K562 (cell line): ENCODE data around the gene TM4SF20. TPM values are rescaled to one million over a fixed set of nuclear protein-coding genes. Genes with fewer than 3 reads are reported as not detected.

ENCODE experiments used
- ARID2 ChIP-seq: fragments of 450-650 bp; IDR thresholded peaks from 2 replicates; pipeline ENCODE4 v1.6.1; 2017; ENCODE audit warnings: antibody characterized with exemption, mild to moderate bottlenecking
- E2F3 ChIP-seq: fragments of 250-450 bp; sonication (Bioruptor Pico); IDR thresholded peaks from 2 replicates; pipeline ENCODE4 v1.4.0; 2020; ENCODE audit warnings: mild to moderate bottlenecking
- ILF3 ChIP-seq: fragments of 450-650 bp; IDR thresholded peaks from 2 replicates; pipeline ENCODE4 v1.6.1; 2018; ENCODE audit warnings: antibody characterized with exemption, mild to moderate bottlenecking, moderate library complexity, borderline replicate concordance
- KHSRP ChIP-seq: fragments of 450-650 bp; IDR thresholded peaks from 2 replicates; pipeline ENCODE4 v1.6.1; 2017
- NFE2 ChIP-seq: IDR thresholded peaks from 2 replicates; pipeline ENCODE4 v1.6.1; 2014; ENCODE audit warnings: antibody characterized with exemption, low read depth
- NR2C2 ChIP-seq, 2 experiments: fragments of 200-800 bp in 1 of 2; sonication (Bioruptor generic) in 1 of 2; sonication (generic) in 1 of 2; formaldehyde crosslinking in 1 of 2; IDR thresholded peaks; 2 replicates each; pipeline versions ENCODE4 v1.6.1 to v1.8.0; 2016 to 2022; ENCODE audit warnings: mild to moderate bottlenecking in 1 of 2, missing compliant biosample characterization in 1 of 2, missing genetic modification characterization in 1 of 2, missing genetic modification reagents in 1 of 2
- SRSF1 ChIP-seq: fragments of 200-400 bp; formaldehyde crosslinking; IDR thresholded peaks from 2 replicates; pipeline ENCODE4 v1.6.1; 2017; ENCODE audit warnings: mild to moderate bottlenecking, low read depth, low read length, moderate library complexity
- TAF1 ChIP-seq: IDR thresholded peaks from 2 replicates; pipeline ENCODE4 v1.6.1; 2011; ENCODE audit warnings: mild to moderate bottlenecking, low read length, moderate library complexity; ENCODE audit not compliant: insufficient read depth, control insufficient read depth, severe bottlenecking; ENCODE audit errors: extremely low read depth
- TAF15 ChIP-seq: fragments of 200-400 bp; formaldehyde crosslinking; IDR thresholded peaks from 2 replicates; pipeline ENCODE4 v1.6.1; 2017; ENCODE audit warnings: mild to moderate bottlenecking, low read depth, low read length, moderate library complexity
- ZNF551 ChIP-seq: fragments of 250-450 bp; sonication (Bioruptor Pico); IDR thresholded peaks from 2 replicates; pipeline ENCODE4 v1.5.0; 2021; ENCODE audit warnings: mild to moderate bottlenecking, moderate library complexity
- ZSCAN32 ChIP-seq: fragments of 450-650 bp; formaldehyde crosslinking; IDR thresholded peaks from 2 replicates; pipeline ENCODE4 v1.4.0; 2020; ENCODE audit warnings: mild to moderate bottlenecking, moderate library complexity
- polyA plus RNA-seq, 8 experiments: library from polyadenylated mRNA; depleted of rRNA in 4 of 8; stranded (reverse) in 5 of 8; unstranded in 3 of 8; fragments of >200 nt; fragmentation: Nextera tagmentation in 2 of 8; fragmentation: Illumina TruSeq in 1 of 8; extraction: Ambion mirVana in 2 of 8; extraction: Trizol in 1 of 8; gene quantifications; 2 replicates each; pipeline versions ENCODE4 v1.2.1 to v1.2.3, GENCODE V29; 2011 to 2014; ENCODE audit warnings: inconsistent platforms in 1 of 8, missing spikeins in 1 of 8
- total RNA-seq, 7 experiments: library from RNA; depleted of rRNA in 6 of 7; stranded (reverse); fragments of >200 nt in 6 of 7; fragmentation: Illumina TruSeq in 2 of 7; extraction: Trizol in 2 of 7; gene quantifications; 2 replicates each; pipeline versions ENCODE4 v1.2.1 to v1.2.3, GENCODE V29; 2011 to 2021; ENCODE audit warnings: low replicate concordance in 1 of 7
- TF ChIP-seq, protein P1 (sequence below): fragments of 250-450 bp; sonication (Bioruptor Pico); IDR thresholded peaks from 2 replicates; pipeline ENCODE4 v1.8.0; 2021; ENCODE audit warnings: mild to moderate bottlenecking, moderate library complexity
- TF ChIP-seq, protein P2 (sequence below): fragments of 450-650 bp; IDR thresholded peaks from 2 replicates; pipeline ENCODE4 v1.6.1; 2016; ENCODE audit warnings: low read depth, mild to moderate bottlenecking, moderate library complexity
- TF ChIP-seq, protein P3 (sequence below): fragments of 150-350 bp; IDR thresholded peaks from 2 replicates; pipeline ENCODE4 v1.6.1; 2014; ENCODE audit warnings: low read depth, mild to moderate bottlenecking, low read length, borderline replicate concordance
- TF ChIP-seq, protein P4 (sequence below): fragments of 450-650 bp; IDR thresholded peaks from 2 replicates; pipeline ENCODE4 v1.6.1; 2017; ENCODE audit warnings: antibody characterized with exemption
- TF ChIP-seq, protein P5 (sequence below): fragments of 250-450 bp; sonication (Bioruptor Pico); IDR thresholded peaks from 2 replicates; pipeline ENCODE4 v1.5.0; 2021
- TF ChIP-seq, protein P6 (sequence below): fragments of 250-450 bp; sonication (Bioruptor Pico); IDR thresholded peaks from 2 replicates; pipeline ENCODE4 v1.4.0; 2020; ENCODE audit warnings: mild to moderate bottlenecking, moderate library complexity

The TM4SF20 gene
- total and polyA plus RNA-seq, 9 of the 15 experiments (the other 6 are each of a cell fraction or from before 2014, with no cell fraction given) = not detected

DNA sequence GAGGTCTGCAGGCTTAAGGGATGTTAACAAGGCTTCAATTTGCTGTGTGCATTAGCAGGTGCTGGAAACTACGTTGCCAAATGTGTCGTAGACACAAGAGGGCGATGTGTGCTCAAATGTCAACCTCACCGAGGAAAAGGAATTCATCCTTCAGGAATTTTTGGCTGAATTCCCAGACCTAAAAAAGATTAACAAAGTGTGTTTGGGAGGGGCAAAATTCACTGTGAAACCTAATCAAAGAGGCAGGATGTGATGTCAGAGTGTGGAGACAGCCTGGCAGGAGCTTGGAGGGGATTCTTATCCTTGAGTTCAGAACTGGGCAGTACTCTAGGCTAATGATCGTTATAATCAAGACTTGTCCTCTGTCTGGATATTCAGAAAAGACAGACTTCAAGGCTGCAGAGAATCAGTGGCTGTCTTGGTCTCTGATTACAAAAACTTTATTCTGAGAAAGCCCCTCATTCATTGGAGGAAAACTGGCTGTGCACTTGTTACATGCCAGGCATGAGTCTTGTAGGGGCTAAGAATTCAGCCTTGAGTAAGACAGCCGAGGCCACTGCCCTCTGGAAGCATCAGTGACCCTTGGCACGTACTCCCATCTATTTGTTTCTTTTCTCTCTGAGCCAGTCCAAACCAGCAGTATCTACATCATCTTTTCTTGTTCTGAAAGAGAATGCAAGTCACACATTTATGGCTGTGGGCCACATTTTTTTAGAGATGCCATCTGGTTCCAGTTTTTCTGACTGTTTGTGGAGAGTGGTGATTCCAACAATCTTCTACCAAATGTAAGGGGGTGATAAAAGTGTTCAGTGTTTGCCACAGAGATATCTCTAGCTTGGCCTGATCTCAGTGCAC lies 27.3 kb upstream of the TM4SF20 start (continued):
- TF ChIP-seq ARID2 (peak; percentile 59; the same call in 1 of the 2 replicates), ILF3 (no peak), NFE2 (peak; percentile 68), NR2C2 (CRISPR knock-in tag; IDR thresholded peaks at IDR 0.05) (no peak), NR2C2 (tag; IDR thresholded peaks at IDR 0.05) (peak; percentile 61), TAF1 (no peak), ZNF551 (CRISPR knock-in tag) (no peak), SRSF1 (no peak), ZSCAN32 (no peak), TAF15 (no peak), E2F3 (CRISPR knock-in tag) (no peak), KHSRP (no peak)
- TF ChIP-seq, protein P1, sequence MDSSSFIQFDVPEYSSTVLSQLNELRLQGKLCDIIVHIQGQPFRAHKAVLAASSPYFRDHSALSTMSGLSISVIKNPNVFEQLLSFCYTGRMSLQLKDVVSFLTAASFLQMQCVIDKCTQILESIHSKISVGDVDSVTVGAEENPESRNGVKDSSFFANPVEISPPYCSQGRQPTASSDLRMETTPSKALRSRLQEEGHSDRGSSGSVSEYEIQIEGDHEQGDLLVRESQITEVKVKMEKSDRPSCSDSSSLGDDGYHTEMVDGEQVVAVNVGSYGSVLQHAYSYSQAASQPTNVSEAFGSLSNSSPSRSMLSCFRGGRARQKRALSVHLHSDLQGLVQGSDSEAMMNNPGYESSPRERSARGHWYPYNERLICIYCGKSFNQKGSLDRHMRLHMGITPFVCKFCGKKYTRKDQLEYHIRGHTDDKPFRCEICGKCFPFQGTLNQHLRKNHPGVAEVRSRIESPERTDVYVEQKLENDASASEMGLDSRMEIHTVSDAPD (CRISPR knock-in tag) = no peak
- TF ChIP-seq, protein P2, sequence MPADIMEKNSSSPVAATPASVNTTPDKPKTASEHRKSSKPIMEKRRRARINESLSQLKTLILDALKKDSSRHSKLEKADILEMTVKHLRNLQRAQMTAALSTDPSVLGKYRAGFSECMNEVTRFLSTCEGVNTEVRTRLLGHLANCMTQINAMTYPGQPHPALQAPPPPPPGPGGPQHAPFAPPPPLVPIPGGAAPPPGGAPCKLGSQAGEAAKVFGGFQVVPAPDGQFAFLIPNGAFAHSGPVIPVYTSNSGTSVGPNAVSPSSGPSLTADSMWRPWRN = no peak
- TF ChIP-seq, protein P3, sequence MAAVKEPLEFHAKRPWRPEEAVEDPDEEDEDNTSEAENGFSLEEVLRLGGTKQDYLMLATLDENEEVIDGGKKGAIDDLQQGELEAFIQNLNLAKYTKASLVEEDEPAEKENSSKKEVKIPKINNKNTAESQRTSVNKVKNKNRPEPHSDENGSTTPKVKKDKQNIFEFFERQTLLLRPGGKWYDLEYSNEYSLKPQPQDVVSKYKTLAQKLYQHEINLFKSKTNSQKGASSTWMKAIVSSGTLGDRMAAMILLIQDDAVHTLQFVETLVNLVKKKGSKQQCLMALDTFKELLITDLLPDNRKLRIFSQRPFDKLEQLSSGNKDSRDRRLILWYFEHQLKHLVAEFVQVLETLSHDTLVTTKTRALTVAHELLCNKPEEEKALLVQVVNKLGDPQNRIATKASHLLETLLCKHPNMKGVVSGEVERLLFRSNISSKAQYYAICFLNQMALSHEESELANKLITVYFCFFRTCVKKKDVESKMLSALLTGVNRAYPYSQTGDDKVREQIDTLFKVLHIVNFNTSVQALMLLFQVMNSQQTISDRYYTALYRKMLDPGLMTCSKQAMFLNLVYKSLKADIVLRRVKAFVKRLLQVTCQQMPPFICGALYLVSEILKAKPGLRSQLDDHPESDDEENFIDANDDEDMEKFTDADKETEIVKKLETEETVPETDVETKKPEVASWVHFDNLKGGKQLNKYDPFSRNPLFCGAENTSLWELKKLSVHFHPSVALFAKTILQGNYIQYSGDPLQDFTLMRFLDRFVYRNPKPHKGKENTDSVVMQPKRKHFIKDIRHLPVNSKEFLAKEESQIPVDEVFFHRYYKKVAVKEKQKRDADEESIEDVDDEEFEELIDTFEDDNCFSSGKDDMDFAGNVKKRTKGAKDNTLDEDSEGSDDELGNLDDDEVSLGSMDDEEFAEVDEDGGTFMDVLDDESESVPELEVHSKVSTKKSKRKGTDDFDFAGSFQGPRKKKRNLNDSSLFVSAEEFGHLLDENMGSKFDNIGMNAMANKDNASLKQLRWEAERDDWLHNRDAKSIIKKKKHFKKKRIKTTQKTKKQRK = no peak
- TF ChIP-seq, protein P4, sequence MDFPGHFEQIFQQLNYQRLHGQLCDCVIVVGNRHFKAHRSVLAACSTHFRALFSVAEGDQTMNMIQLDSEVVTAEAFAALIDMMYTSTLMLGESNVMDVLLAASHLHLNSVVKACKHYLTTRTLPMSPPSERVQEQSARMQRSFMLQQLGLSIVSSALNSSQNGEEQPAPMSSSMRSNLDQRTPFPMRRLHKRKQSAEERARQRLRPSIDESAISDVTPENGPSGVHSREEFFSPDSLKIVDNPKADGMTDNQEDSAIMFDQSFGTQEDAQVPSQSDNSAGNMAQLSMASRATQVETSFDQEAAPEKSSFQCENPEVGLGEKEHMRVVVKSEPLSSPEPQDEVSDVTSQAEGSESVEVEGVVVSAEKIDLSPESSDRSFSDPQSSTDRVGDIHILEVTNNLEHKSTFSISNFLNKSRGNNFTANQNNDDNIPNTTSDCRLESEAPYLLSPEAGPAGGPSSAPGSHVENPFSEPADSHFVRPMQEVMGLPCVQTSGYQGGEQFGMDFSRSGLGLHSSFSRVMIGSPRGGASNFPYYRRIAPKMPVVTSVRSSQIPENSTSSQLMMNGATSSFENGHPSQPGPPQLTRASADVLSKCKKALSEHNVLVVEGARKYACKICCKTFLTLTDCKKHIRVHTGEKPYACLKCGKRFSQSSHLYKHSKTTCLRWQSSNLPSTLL = no peak
- TF ChIP-seq, protein P5, sequence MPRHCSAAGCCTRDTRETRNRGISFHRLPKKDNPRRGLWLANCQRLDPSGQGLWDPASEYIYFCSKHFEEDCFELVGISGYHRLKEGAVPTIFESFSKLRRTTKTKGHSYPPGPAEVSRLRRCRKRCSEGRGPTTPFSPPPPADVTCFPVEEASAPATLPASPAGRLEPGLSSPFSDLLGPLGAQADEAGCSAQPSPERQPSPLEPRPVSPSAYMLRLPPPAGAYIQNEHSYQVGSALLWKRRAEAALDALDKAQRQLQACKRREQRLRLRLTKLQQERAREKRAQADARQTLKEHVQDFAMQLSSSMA (CRISPR knock-in tag) = no peak
- TF ChIP-seq, protein P6, sequence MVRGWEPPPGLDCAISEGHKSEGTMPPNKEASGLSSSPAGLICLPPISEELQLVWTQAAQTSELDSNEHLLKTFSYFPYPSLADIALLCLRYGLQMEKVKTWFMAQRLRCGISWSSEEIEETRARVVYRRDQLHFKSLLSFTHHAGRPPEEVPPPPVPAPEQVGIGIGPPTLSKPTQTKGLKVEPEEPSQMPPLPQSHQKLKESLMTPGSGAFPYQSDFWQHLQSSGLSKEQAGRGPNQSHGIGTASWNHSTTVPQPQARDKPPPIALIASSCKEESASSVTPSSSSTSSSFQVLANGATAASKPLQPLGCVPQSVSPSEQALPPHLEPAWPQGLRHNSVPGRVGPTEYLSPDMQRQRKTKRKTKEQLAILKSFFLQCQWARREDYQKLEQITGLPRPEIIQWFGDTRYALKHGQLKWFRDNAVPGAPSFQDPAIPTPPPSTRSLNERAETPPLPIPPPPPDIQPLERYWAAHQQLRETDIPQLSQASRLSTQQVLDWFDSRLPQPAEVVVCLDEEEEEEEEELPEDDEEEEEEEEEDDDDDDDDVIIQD (CRISPR knock-in tag) = no peak
